GM12878 (cell line): ENCODE data around the gene SAMD7. TPM values are rescaled to one million over a fixed set of nuclear protein-coding genes. Genes with fewer than 3 reads are reported as not detected.

Experiments used
- ATAC-seq: fragments of 200-7000 bp; cut with Tn5 transposase; 3 replicates; pipeline ENCODE4 v1.9.1; 2020; ENCODE audit warnings: mild to moderate bottlenecking, moderate library complexity
- BruUV-seq: library from RNA; stranded (reverse); fragments of 400-500 nt; replicated peaks from 2 replicates; lab custom pipeline; 2021; lab: Mats Ljungman, UMichigan
- CTCF ChIA-PET: fragments of 300-600 bp; sonication (Branson Sonifier 250); formaldehyde crosslinking; extraction: SDS; loops from one replicate; lab custom pipeline; 2021; ENCODE audit warnings: inconsistent platforms; lab: Yijun Ruan, JAX
- POLR2A ChIA-PET: fragments of 350-600 bp; formaldehyde crosslinking; extraction: SDS; loops from one replicate; lab custom pipeline; 2021; ENCODE audit warnings: inconsistent platforms; lab: Charles Lee
- RAD21 ChIA-PET: fragments of 300-600 bp; sonication (Branson Sonifier 250); formaldehyde crosslinking; loops from one replicate; lab custom pipeline; 2023; ENCODE audit warnings: antibody characterized with exemption; ENCODE audit not compliant: unreplicated experiment; lab: Charles Lee
- SMC1A ChIA-PET: fragments of 300-600 bp; sonication (Branson Sonifier 250); formaldehyde crosslinking; loops from one replicate; lab custom pipeline; 2023; ENCODE audit not compliant: unreplicated experiment, uncharacterized antibody; lab: Charles Lee
- DNase-seq: peaks from one replicate; pipeline ENCODE4 v3.0.0-alpha.2; 2011; ENCODE audit warnings: low read depth, low spot score
- FAIRE-seq: peaks from 3 replicates; lab custom pipeline; 2011; peaks lifted over from hg19 to GRCh38; lab: Jason Lieb, UNC
- H2AFZ ChIP-seq: 2 replicates; pipeline ENCODE4 v1.6.0; 2011; ENCODE audit warnings: low read depth, low read length, control low read depth; ENCODE audit not compliant: control insufficient read depth
- H3K27ac ChIP-seq: 2 replicates; pipeline ENCODE4 v1.5.1; 2011; ENCODE audit warnings: control low read depth; ENCODE audit not compliant: control insufficient read depth, insufficient read depth
- H3K27me3 ChIP-seq, 2 experiments: replicated peaks in 1 of 2; 2 replicates each; pipeline versions ENCODE4 v1.6.0 to v1.6.1; 2011; ENCODE audit warnings: low read length in 1 of 2; ENCODE audit not compliant: control insufficient read depth in 2 of 2, insufficient read depth in 2 of 2
- H3K36me3 ChIP-seq, 2 experiments: 2 replicates each; pipeline ENCODE4 v1.5.1; 2011; ENCODE audit warnings: low read length in 1 of 2; ENCODE audit not compliant: control insufficient read depth in 2 of 2, insufficient read depth in 2 of 2
- H3K4me1 ChIP-seq: 2 replicates; pipeline ENCODE4 v1.6.1; 2011; ENCODE audit warnings: mild to moderate bottlenecking, low read length, moderate library complexity, mixed read lengths; ENCODE audit not compliant: control insufficient read depth, insufficient read depth
- H3K4me2 ChIP-seq: 2 replicates; pipeline ENCODE4 v1.6.0; 2011; ENCODE audit warnings: control low read depth; ENCODE audit not compliant: control insufficient read depth, insufficient read depth
- H3K4me3 ChIP-seq: fragments of 200-600 bp; sonication (generic); 2 replicates; pipeline ENCODE4 v1.5.1; 2016
- H3K79me2 ChIP-seq: 2 replicates; pipeline ENCODE4 v1.6.0; 2011; ENCODE audit warnings: low read length; ENCODE audit not compliant: control insufficient read depth, insufficient read depth
- H3K9ac ChIP-seq: 2 replicates; pipeline ENCODE4 v1.8.0; 2011; ENCODE audit warnings: low read length, control low read depth, mixed read lengths; ENCODE audit not compliant: control insufficient read depth, insufficient read depth
- H3K9me3 ChIP-seq: replicated peaks from 3 replicates; pipeline ENCODE4 v1.5.1; 2011; ENCODE audit warnings: mild to moderate bottlenecking, low read length; ENCODE audit not compliant: control insufficient read depth, insufficient read depth
- H4K20me1 ChIP-seq: 2 replicates; pipeline ENCODE4 v1.6.0; 2011; ENCODE audit not compliant: control insufficient read depth, insufficient read depth
- CHD2 ChIP-seq: IDR thresholded peaks from 2 replicates; pipeline ENCODE4 v1.6.1; 2011; ENCODE audit warnings: low read depth, low read length, improper control_type of control experiment, borderline replicate concordance
- CHD4 ChIP-seq: fragments of 200-600 bp; sonication (generic); IDR thresholded peaks from 2 replicates; pipeline ENCODE4 v1.6.1; 2016; ENCODE audit warnings: mild to moderate bottlenecking
- FOXK2 ChIP-seq: fragments of 450-650 bp; IDR thresholded peaks from 2 replicates; pipeline ENCODE4 v1.6.1; 2017; ENCODE audit warnings: mild to moderate bottlenecking, moderate library complexity
- IKZF1 ChIP-seq: fragments of 450-650 bp; conservative IDR thresholded peaks from 2 replicates; pipeline ENCODE4 v1.6.1; 2017; ENCODE audit warnings: antibody characterized with exemption, mild to moderate bottlenecking
- MEF2A ChIP-seq: IDR thresholded peaks from 2 replicates; pipeline ENCODE4 v1.6.1; 2011; ENCODE audit warnings: low read depth, mild to moderate bottlenecking, low read length, moderate library complexity; ENCODE audit not compliant: insufficient read depth
- NR2C2 ChIP-seq: IDR thresholded peaks from 2 replicates; pipeline ENCODE4 v1.6.1; 2011; ENCODE audit warnings: borderline replicate concordance, low read depth; ENCODE audit not compliant: control insufficient read depth, insufficient read length
- NR2F1 ChIP-seq: fragments of 450-650 bp; conservative IDR thresholded peaks from 2 replicates; pipeline ENCODE4 v1.6.1; 2017; ENCODE audit warnings: mild to moderate bottlenecking
- PML ChIP-seq: IDR thresholded peaks from 2 replicates; pipeline ENCODE4 v1.6.1; 2012; ENCODE audit warnings: low read length, inconsistent platforms
- POLR2AphosphoS2 ChIP-seq: IDR thresholded peaks from 2 replicates; pipeline ENCODE4 v1.6.1; 2011; ENCODE audit warnings: low read depth, mild to moderate bottlenecking, low read length, improper control_type of control experiment, moderate library complexity
- RAD51 ChIP-seq: fragments of 450-650 bp; IDR thresholded peaks from 2 replicates; pipeline ENCODE4 v1.6.1; 2016; ENCODE audit warnings: moderate library complexity, mild to moderate bottlenecking, inconsistent platforms
- SMAD1 ChIP-seq: fragments of 450-650 bp; IDR thresholded peaks from 2 replicates; pipeline ENCODE4 v1.6.1; 2018; ENCODE audit warnings: mild to moderate bottlenecking, low read depth; ENCODE audit not compliant: partially characterized antibody
- SMARCA5 ChIP-seq: fragments of 450-650 bp; IDR thresholded peaks from 2 replicates; pipeline ENCODE4 v1.6.1; 2017; ENCODE audit warnings: mild to moderate bottlenecking
- WGBS: methylation state at CpG from one replicate; pipeline ENCODE4 v1.1.6; 2016; ENCODE audit warnings: low lambda C conversion rate; ENCODE audit not compliant: insufficient replicate concordance, insufficient coverage; ENCODE audit errors: missing lambda C conversion rate; 5-methylcytosine and 5-hydroxymethylcytosine counted together
- in situ Hi-C: fragments of 300-500 bp; cut with MboI; formaldehyde crosslinking; loops from 9 replicates; pipeline ENCODE4 v1.14.3; 2018; ENCODE audit warnings: mixed read lengths
- intact Hi-C: fragments of 100-400 bp; cut with micrococcal nuclease; formaldehyde crosslinking; loops from one replicate; pipeline ENCODE4 v1.14.2; 2022; ENCODE audit not compliant: unreplicated experiment
- polyA plus RNA-seq, 11 experiments: library from polyadenylated mRNA; depleted of rRNA in 4 of 11; unstranded in 6 of 11; stranded (reverse) in 5 of 11; fragments of >200 nt; fragmentation: Nextera tagmentation in 4 of 11; fragmentation: Illumina TruSeq in 1 of 11; extraction: Ambion mirVana in 4 of 11; extraction: Trizol in 1 of 11; gene quantifications; 1 replicate in 1 of 11; 2 replicates in 10 of 11; pipeline versions ENCODE4 v1.2.1 to v1.2.3, GENCODE V29; 2011 to 2016; ENCODE audit warnings: inconsistent platforms in 2 of 11, missing spikeins in 2 of 11, low read depth in 1 of 11
- total RNA-seq, 4 experiments: library from RNA; depleted of rRNA in 3 of 4; stranded (reverse); fragments of >200 nt in 3 of 4; fragmentation: Illumina TruSeq in 1 of 4; extraction: Trizol in 1 of 4; gene quantifications; 2 replicates each; pipeline versions ENCODE4 v1.2.1 to v1.2.3, GENCODE V29; 2013 to 2021
- TF ChIP-seq, protein P1 (sequence below): fragments of 150-350 bp; IDR thresholded peaks from 2 replicates; pipeline ENCODE4 v1.6.1; 2016; ENCODE audit warnings: low read depth, low read length
- TF ChIP-seq, protein P2 (sequence below): fragments of 450-650 bp; IDR thresholded peaks from 2 replicates; pipeline ENCODE4 v1.6.1; 2016; ENCODE audit warnings: mild to moderate bottlenecking
- TF ChIP-seq, protein P3 (sequence below): fragments of 450-650 bp; IDR thresholded peaks from 2 replicates; pipeline ENCODE4 v1.6.1; 2017; ENCODE audit warnings: mild to moderate bottlenecking, low read depth, inconsistent platforms; ENCODE audit not compliant: poor library complexity, severe bottlenecking
- TF ChIP-seq, protein P4 (sequence below): fragments of 450-650 bp; conservative IDR thresholded peaks from 2 replicates; pipeline ENCODE4 v1.6.1; 2017; ENCODE audit warnings: mild to moderate bottlenecking, moderate library complexity

The SAMD7 gene
- total and polyA plus RNA-seq, 10 of the 15 experiments (the other 5 are each of a cell fraction or from before 2014, with no cell fraction given), result 0.03 to 0.11 (median 0.07) TPM; not detected in 3

DNA sequence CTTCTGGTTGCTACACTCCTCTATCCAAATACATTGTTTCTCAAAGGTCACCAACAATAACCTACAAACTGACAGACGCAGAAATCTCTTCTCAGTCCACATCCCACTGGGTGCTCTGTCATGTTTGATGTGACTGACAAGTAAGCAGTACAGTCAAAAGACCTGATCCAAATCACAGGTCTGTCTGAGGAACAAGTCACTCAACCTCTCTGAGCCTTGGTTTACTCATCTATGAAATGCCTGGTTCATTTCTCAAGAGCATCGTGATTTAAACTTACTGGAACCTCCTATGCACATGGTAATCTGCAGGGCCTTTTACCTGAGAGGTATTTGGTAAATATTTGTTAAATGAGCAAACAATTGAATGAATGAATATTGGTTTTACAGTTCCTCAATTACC lies 47.1 kb upstream of the SAMD7 start:
- DNase-seq, result no peak
- POLR2A ChIA-PET, result interaction anchor here (0.7 kb wide), 1 partner anchor 13 kb away, joined by 4 read pairs; no protein-coding TSS in a partner anchor
- SMC1A ChIA-PET, result interaction anchor here (0.7 to 7.2 kb wide), 8 partner anchors 11 to 276 kb away, joined by 3 to 56 read pairs (median 3); partner anchors contain the start of gene SEC62
- intact Hi-C loops (no loop called here), in situ Hi-C loops (loop anchor here (10.0 kb wide), 1 partner anchor 191 kb away; no protein-coding TSS in a partner anchor)
- H3K79me2 ChIP-seq, result no peaks in the 10 kb centered on the region
- H2AFZ ChIP-seq, result no peak overlapping the region
- RAD21 ChIA-PET, result interaction anchor here (1.2 to 3.2 kb wide), 2 partner anchors 66 to 102 kb away, joined by 4 to 17 read pairs; partner anchors contain the start of gene SEC62
- H3K4me1 ChIP-seq, result peaks cover 16% of the 10 kb centered on the region
- 100% methylated on average over 2 of the region's 2 CpGs for WGBS
- BruUV-seq, result no TSS peak
- H3K27me3 ChIP-seq, result no peaks in the 10 kb centered on the region; a peak in 1 of 4 replicates
- no peak overlapping the region for H3K4me3 ChIP-seq
- no peaks in the 10 kb centered on the region for H3K9me3 ChIP-seq
- no peak for FAIRE-seq
- H3K4me2 ChIP-seq, result no peak overlapping the region
- ATAC-seq, result no peak
- no peak overlapping the region for H3K9ac ChIP-seq
- H4K20me1 ChIP-seq, result no peaks in the 10 kb centered on the region
- H3K27ac ChIP-seq, result no peak overlapping the region
- TF ChIP-seq SMARCA5 (no peak), RAD51 (no peak), POLR2AphosphoS2 (no peak), NR2C2 (no peak), CHD4 (no peak), IKZF1 (no peak), NR2F1 (no peak), SMAD1 (no peak), MEF2A (no peak), CHD2 (no peak), FOXK2 (no peak), PML (no peak)
- TF ChIP-seq, protein P1, sequence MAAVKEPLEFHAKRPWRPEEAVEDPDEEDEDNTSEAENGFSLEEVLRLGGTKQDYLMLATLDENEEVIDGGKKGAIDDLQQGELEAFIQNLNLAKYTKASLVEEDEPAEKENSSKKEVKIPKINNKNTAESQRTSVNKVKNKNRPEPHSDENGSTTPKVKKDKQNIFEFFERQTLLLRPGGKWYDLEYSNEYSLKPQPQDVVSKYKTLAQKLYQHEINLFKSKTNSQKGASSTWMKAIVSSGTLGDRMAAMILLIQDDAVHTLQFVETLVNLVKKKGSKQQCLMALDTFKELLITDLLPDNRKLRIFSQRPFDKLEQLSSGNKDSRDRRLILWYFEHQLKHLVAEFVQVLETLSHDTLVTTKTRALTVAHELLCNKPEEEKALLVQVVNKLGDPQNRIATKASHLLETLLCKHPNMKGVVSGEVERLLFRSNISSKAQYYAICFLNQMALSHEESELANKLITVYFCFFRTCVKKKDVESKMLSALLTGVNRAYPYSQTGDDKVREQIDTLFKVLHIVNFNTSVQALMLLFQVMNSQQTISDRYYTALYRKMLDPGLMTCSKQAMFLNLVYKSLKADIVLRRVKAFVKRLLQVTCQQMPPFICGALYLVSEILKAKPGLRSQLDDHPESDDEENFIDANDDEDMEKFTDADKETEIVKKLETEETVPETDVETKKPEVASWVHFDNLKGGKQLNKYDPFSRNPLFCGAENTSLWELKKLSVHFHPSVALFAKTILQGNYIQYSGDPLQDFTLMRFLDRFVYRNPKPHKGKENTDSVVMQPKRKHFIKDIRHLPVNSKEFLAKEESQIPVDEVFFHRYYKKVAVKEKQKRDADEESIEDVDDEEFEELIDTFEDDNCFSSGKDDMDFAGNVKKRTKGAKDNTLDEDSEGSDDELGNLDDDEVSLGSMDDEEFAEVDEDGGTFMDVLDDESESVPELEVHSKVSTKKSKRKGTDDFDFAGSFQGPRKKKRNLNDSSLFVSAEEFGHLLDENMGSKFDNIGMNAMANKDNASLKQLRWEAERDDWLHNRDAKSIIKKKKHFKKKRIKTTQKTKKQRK, result no peak
- TF ChIP-seq, protein P2, sequence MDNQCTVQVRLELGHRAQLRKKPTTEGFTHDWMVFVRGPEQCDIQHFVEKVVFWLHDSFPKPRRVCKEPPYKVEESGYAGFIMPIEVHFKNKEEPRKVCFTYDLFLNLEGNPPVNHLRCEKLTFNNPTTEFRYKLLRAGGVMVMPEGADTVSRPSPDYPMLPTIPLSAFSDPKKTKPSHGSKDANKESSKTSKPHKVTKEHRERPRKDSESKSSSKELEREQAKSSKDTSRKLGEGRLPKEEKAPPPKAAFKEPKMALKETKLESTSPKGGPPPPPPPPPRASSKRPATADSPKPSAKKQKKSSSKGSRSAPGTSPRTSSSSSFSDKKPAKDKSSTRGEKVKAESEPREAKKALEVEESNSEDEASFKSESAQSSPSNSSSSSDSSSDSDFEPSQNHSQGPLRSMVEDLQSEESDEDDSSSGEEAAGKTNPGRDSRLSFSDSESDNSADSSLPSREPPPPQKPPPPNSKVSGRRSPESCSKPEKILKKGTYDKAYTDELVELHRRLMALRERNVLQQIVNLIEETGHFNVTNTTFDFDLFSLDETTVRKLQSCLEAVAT, result no peak
- TF ChIP-seq, protein P3, sequence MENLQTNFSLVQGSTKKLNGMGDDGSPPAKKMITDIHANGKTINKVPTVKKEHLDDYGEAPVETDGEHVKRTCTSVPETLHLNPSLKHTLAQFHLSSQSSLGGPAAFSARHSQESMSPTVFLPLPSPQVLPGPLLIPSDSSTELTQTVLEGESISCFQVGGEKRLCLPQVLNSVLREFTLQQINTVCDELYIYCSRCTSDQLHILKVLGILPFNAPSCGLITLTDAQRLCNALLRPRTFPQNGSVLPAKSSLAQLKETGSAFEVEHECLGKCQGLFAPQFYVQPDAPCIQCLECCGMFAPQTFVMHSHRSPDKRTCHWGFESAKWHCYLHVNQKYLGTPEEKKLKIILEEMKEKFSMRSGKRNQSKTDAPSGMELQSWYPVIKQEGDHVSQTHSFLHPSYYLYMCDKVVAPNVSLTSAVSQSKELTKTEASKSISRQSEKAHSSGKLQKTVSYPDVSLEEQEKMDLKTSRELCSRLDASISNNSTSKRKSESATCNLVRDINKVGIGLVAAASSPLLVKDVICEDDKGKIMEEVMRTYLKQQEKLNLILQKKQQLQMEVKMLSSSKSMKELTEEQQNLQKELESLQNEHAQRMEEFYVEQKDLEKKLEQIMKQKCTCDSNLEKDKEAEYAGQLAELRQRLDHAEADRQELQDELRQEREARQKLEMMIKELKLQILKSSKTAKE, result no peak
- TF ChIP-seq, protein P4, sequence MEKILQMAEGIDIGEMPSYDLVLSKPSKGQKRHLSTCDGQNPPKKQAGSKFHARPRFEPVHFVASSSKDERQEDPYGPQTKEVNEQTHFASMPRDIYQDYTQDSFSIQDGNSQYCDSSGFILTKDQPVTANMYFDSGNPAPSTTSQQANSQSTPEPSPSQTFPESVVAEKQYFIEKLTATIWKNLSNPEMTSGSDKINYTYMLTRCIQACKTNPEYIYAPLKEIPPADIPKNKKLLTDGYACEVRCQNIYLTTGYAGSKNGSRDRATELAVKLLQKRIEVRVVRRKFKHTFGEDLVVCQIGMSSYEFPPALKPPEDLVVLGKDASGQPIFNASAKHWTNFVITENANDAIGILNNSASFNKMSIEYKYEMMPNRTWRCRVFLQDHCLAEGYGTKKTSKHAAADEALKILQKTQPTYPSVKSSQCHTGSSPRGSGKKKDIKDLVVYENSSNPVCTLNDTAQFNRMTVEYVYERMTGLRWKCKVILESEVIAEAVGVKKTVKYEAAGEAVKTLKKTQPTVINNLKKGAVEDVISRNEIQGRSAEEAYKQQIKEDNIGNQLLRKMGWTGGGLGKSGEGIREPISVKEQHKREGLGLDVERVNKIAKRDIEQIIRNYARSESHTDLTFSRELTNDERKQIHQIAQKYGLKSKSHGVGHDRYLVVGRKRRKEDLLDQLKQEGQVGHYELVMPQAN, result no peak
- CTCF ChIA-PET, result interaction anchor here (0.7 to 5.1 kb wide), 13 partner anchors 15 to 220 kb away, joined by 3 to 65 read pairs (median 4); no protein-coding TSS in a partner anchor
- no peaks in the 10 kb centered on the region for H3K36me3 ChIP-seq
